NCI-H1436 treated with DMSO at 0.1 percent for 48 hours (cell line): ENCODE results near the gene GFI1B.
"Not testable (repeated sequence)": the region's sequence is repeated elsewhere in the genome, so short reads cannot be mapped to it uniquely, and the experiment has no call there.

ENCODE experiments used
- DNase-seq: peaks from one replicate; lab custom pipeline; 2025; lab: John Stamatoyannopoulos, UW

Gene GFI1B

GRCh38 chr9:132991351-132992300, 13.1 kb downstream of the GFI1B start:
- DNase-seq: no peak

DNA sequence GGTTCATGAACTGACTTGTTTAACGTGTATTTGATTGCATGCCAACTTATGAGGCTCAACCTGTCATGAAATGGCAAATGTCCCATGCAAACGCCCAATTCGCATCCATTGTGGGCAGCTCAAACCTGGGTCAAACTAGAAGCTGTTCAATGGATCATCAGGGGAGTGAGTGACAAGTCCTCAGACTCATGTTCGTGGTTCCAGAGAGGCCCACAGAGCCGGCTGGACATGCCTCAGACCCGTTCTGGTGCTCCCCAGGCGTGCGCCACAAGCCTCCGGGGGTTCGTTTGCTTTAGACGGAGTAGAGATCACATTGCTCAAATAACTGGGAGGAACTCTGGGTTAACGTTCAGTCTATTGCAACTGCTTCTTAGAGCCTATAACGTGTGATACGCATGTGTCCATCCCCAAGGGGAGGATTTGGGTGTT, 15.0 kb downstream of the GFI1B start:
- DNase-seq: no peak

DNA sequence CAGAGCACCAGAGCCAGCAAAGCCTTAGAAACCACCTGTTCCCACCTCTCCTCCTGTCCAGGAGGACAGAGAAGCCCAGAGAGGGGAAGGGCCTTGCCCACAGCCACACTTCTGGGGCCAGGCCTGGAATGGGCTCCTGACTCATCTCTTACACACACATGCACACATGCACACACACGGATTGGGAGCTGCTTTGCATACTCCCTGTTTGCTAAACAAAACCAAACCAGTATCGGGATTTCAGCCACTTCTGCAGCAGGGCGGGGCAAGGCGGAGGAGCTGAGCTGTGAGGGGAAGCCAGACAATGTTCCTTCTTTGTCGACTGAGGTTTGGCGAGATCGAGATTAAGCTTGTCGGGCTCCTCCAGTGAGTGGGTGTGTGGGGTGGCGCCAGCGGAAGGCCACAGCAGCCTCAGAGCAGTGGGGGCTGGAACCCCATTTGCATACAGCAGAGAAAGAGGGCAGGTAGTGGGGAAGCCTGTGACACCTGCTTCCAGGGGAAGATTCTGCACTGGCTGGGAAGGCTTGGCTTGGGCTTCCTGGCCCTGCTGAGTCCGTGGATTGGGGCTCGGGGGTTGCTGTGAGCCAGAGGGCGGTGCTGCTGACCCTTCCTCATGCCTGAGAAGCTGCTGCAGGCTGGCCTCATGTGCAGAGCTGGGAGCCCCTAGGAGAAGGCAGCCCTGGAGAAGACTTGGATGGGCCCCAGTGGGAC, 16.1 kb downstream of the GFI1B start:
- no peak for DNase-seq

DNA sequence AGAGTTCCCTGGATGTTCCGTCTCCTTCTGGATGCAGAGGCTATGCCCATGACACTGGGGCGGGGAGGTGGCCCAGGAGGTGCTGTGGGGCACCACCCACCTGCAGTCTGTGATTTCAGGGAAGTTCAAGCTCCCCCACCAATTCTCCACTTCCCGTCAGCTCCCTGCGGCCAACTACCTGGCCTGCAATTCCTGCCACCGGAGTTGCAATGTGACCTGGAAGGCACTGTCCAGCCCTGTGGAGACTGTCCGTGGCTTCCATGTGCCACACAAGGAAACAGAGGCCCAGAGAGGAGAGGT, 16.6 kb downstream of the GFI1B start:
- DNase-seq: no peak

DNA sequence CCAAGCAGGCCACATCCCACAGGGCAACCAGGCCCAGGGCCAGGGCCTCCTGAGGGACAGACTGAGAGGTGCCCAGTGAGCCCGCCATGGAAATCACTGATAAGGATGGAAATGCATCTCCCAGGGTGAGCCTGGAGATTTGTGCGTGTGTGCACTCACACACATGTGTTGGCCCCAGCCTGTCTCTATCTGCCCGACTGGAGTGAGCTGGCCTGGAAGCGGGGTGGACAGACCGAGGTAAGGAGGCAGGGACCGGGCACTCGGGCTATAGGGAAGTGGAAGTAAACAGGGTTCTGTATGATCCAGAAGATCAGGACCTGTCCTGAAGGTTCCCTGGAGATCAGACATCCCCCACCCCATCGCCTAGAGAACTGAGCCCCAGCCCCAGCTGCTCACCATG, 17.4 kb downstream of the GFI1B start:
- DNase-seq: no peak

GRCh38 chr9:132996526-132996925, 18.0 kb downstream of the GFI1B start:
- DNase-seq: no peak

DNA sequence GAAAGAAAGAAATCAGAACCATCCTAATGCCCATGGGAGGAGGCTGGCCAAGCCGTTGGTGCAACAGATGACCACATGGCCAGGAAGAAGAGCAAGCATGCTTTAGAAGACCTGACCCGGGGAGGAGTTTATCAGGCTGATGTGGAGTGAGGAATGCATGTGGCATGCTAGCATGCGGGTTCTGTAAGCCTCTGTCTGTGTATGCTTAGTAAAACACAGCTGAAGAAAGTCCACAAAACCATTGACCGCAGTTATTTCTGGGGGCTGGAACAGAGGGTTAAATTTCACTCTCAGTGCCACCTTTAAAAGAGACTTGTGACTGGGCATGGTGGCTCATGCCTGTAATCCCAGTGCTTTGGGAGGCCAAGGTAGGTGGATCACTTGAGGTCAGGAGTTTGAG, 19.1 kb downstream of the GFI1B start:
- no peak for DNase-seq

DNA sequence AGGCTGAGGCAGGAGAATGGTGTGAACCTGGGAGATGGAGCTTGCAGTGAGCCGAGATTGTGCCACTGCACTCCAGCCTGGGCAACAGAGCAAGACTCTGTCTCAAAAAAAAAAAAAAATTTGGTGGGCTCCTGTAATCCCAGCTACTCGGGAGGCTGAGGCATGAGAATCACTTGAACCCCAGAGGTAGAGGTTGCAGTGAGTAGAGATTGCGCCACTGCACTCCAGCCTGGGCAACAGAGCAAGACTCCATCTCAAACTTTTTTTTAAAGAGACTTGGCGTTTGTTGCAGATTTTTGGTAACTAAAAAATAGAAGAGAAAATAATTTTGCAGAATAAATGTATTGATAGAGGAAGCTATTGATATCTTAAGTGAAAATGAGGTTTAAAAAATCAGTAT, 19.7 kb downstream of the GFI1B start:
- not testable (repeated sequence) for DNase-seq

GRCh38 chr9:132998831-132999635, 20.5 kb downstream of the GFI1B start:
- DNase-seq: no peak

DNA sequence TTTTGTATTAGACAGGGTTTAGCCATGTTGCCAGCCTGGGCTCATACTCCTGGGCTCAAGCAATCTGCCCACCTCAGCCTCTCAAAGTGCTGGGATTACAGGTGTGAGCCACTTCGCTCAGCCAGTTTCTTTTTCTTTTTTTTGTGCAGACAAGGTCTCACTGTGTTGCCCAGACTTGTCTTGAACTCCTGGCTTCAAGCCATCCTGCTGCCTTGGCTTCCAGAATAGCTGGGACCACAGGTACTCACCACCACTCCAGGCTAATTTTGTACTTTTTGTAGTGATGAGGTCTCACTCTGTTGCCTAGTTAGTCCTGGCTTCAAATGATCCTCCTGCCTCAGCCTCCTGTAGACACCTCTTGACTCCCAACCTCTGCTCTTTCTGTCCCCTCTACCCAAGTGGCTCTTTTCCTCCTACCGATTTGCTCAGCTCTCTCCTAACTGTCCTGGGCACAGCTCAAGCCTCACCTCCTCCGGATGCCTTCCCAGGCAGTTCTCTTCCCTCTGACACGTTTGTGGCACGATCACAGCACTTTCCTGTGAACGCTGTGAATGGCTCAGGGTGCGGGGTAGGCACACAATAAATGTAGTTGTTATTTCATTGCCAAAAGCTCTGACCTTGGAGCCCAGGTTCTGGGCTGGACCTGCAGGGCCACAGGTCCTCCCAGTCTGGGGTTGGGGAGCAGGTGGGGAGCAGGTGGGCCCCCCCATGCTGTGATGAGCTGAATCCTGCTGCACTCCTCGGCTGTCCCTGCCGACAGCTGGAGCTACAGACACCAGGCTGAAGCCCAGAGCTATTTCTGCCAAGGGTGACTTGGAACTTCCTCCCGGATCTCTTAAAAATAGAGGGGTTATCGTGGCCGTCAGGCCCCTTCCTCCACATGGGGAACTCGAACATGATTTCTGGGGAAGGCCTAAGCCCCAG, 23.9 kb downstream of the GFI1B start:
- no peak for DNase-seq

- DNase-seq: no peak
These were observed 24.6 kb downstream of the GFI1B start for GRCh38 chr9:133003071-133003461.

DNA sequence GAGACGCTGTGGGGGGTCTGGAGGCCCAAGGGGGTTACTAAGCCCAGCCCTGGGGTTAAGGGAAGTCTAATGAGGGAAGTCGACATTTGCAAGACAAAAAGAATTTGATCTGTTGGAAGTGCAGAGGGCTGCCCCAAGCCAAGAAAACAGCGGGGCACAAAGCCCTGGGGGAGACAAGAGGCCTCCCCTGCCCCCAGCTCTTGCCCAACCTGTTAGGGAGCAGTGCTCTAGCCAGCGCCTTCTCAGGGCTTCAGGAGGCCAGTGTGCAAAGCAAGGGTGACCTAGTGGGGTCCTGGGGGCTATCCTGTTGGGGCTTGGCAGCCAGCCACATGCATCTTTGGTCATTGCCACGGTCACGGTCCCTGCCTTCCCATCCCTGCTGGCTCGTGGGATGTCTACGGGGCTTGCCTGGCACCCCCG, 25.2 kb downstream of the GFI1B start:
- DNase-seq: no peak

GRCh38 chr9:133004091-133004998, 25.9 kb downstream of the GFI1B start:
- DNase-seq: no peak

DNA sequence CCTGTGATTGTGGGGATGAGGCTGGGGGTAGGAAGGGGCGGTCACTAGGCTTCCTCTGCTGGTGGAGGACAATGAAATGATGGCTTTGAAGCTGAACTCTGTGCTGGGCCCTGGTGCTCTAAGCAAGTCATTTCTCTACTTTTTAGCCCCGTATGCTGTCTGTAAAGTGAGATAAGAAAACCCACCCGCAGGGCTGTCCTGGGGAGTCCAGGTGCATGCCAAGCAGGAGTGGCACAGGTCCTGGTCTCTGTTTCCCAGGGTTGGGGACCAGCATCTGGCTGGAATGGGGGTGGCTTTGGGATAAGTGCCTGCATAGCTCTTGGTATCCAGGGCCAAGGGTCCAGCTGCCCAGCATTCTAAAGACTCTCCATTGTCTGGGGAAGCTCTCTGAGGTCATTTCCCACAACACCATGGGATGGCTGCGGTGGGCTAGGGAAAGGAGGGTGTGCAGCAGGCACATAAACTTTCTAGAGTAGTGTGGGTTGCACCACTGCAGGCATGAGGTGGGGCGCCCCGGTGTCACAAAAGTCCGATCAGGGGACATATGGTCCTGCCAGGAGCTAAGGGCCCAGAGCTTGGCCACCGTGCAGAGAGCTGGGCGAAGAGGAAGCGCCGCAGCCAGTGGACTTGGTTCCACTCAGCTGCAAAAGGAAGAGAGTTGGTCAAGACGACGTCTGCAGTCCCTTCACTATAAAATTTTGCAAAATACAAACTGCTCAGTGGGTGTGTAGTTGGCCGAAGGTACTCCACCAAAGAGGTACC, 26.7 kb downstream of the GFI1B start:
- no peak for DNase-seq

- DNase-seq: no peak
These were observed 27.5 kb downstream of the GFI1B start for GRCh38 chr9:133005957-133006356.

- DNase-seq: no peak
These were observed 28.3 kb downstream of the GFI1B start for GRCh38 chr9:133006731-133007352.

GRCh38 chr9:133008406-133008805, 29.9 kb downstream of the GFI1B start:
- DNase-seq: no peak

DNA sequence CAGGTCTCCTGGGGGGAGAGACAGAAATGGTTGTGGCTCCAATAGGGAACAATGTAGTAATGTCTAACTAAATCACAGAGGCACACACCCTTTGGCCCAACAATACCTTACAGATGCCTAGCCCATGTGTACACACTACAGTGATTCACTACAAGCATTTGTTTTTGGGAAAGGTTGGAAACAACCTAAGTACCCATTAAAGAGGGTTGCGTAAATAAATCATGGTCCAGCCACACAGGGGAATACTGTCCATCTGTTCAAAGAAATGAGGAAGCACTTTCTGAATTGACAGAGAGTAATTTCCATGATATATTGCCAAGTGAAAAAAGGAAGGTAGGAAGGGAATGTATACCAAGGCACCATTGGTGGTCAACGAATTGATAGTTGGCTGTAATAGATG, 30.3 kb downstream of the GFI1B start:
- no peak for DNase-seq

DNA sequence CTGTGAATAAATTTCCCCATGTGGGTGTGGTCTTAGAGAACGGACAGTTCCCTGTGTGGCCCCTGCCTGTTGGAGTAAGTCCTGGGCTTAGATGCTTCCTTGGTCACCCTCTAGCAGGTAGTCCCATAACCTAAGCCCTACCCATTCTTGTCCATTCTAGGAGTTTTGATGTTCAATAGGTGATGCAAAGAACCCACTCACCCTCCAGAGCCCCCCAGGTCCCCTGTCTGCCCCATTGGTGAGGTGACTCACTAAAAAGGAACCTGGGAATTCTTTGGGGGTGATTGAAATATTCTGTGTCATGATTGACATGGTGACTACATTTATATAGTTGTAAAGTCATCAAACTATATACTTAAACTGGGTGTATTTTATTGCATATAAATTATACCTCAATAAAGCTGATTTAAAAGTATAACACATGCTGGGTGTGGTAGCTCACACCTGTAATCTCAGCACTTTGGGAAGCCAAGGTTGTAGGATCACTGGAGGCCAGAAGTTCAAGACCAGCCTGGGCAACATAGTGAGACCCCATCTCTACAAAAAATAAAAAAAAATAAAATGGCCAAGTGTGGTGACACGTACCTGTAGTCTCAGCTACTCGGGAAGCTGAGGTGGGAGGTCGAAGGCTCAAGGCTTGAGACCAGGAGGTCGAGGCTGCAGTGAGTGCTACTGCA, 31.6 kb downstream of the GFI1B start:
- no peak for DNase-seq
